Ramos (cell line): Measurements from ENCODE around the gene FOLR1.

Source experiments
- in situ Hi-C: fragments of 300-500 bp; cut with MboI; formaldehyde crosslinking; loops from one replicate; pipeline ENCODE4 v1.14.3; 2022; ENCODE audit warnings: low sequenced_read_pairs; ENCODE audit not compliant: unreplicated experiment

Gene FOLR1

DNA sequence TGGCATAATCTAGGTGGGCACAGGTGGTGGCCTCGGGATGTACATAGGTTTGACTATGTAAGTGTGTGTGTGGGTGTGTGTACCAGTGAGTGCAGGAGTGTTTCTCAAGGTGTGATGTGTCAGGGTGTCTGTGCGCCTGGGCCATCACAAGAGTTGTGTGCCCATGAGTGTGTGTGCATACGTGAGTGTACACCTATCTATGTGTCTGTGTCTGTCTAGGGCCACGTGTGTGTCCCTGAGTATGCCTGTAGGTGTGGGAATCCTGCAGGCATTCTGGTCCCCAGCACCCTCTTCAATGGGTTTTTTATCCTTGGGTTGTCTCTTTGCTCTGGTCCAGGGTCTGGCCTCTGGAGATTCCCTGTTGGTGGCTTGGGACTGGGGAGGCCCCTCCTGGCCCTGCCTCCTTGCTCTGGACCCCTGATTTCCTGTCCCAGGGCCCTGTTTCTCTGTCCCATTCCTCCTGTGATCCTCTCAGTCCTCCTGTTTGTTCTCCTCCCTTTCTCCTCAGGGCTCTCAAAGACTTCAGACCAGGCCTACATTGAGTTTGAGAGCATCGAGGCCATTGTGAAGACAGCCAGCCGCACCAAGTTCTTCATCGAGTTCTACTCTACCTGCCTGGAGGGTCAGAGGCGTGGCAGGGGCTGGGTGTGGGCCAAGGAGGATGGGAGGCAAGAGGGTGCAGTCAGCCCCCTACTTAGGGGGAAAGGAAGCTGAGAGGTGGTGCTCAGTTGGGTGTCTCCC lies 42.0 kb downstream of the FOLR1 start:
- in situ Hi-C loops = no loop called here

GRCh38 chr11:72234514-72234830 lies 42.5 kb downstream of the FOLR1 start:
- in situ Hi-C loops = no loop called here

- in situ Hi-C loops = no loop called here
Measured at GRCh38 chr11:72234920-72235319, 43.0 kb downstream of the FOLR1 start.

DNA sequence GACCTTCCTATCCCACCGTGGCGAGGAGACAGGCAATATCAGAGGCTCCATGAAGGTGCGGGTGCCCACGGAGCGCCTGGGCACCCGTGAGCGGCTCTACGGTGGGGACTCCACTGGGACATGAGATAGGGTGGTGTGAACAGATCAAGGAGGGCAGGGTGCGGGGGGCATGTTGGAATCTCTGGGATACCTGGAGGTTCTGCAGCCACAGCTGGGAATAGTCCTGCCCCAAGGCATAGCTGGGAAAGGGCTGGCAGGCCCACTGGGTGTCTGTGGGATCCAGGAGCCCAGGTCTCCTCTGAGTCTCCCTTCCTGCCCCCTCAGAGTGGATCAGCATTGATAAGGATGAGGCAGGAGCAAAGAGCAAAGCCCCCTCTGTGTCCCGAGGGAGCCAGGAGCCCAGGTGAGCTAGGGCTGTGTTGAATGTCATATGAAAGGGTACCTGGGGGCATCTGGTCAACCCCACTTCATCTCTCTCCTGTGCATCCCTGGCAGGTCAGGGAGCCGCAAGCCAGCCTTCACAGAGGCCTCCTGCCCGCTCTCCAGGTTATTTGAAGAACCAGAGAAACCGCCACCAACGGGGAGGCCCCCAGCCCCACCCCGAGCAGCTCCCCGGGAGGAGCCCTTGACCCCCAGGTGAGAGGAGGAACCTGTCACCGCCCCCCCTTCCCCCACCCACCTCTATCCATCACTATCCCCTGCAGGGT lies 43.6 kb downstream of the FOLR1 start:
- in situ Hi-C loops = no loop called here

DNA sequence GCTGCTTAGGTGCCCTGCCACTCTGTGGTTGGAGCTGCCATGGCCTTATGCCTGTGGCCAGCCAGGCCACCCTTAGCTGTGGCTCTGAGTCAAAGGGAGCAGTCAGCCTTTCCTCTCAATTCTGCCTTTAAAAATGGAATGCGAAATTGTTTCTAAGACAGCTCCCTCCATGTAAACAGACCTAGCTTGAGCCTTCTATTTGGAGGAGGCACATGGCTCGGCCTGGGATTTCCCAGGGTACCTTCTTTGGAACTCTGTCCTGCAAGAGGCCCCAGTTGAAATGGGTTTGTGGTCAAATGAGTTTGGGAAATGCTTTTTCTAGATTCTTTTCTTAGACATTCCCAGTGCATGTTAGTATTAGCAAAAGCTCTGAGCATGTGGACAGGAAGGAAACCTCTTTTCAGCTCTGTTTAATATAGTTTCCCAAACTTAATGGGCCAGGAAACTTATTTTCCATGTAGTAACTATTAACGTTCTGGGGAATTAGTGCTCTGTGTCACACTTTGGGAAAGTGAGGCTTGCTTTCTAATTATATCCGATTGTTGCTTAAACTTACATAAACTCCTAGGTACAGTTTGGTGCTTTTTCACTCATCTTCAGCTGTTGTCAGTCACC lies 44.2 kb downstream of the FOLR1 start:
- in situ Hi-C loops = no loop called here

- in situ Hi-C loops = no loop called here
Measured at GRCh38 chr11:72236774-72237111, 44.8 kb downstream of the FOLR1 start.

DNA sequence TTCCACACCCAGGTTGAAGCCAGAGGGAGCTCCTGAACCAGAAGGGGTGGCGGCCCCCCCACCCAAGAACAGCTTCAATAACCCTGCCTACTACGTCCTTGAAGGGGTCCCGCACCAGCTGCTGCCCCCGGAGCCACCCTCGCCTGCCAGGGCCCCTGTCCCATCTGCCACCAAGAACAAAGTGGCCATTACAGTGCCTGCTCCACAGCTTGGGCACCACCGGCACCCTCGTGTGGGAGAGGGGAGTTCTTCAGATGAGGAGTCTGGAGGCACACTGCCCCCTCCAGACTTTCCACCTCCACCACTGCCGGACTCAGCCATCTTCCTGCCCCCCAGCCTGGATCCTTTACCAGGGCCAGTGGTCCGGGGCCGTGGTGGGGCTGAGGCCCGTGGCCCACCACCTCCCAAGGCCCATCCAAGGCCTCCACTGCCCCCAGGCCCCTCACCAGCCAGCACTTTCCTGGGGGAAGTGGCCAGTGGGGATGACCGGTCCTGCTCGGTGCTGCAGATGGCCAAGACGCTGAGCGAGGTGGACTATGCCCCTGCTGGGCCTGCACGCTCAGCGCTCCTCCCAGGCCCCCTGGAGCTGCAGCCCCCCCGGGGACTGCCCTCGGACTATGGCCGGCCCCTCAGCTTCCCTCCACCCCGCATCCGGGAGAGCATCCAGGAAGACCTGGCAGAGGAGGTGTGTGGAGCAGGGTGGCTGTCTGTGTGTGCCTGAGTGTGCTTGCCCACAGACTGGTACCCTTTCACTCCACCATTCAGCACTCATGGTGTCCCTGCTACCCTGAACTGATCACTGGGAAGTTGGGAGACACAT lies 45.4 kb downstream of the FOLR1 start:
- in situ Hi-C loops = no loop called here

DNA sequence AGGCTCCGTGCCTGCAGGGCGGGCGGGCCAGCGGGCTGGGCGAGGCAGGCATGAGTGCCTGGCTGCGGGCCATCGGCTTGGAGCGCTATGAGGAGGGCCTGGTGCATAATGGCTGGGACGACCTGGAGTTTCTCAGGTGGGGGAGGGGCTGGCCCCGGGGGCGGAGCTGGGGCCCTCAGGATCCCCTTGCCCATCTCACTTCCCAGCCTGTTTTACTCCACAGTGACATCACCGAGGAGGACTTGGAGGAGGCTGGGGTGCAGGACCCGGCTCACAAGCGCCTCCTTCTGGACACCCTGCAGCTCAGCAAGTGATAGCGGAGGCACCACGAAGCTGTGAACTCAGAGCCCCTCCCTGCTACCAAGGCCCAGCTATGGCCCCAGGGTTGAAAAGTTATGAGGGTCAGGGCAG lies 46.1 kb downstream of the FOLR1 start:
- in situ Hi-C loops = no loop called here

GRCh38 chr11:72238492-72239312 lies 46.8 kb downstream of the FOLR1 start:
- in situ Hi-C loops = no loop called here

GRCh38 chr11:72239313-72239848 lies 47.4 kb downstream of the FOLR1 start:
- in situ Hi-C loops = no loop called here

DNA sequence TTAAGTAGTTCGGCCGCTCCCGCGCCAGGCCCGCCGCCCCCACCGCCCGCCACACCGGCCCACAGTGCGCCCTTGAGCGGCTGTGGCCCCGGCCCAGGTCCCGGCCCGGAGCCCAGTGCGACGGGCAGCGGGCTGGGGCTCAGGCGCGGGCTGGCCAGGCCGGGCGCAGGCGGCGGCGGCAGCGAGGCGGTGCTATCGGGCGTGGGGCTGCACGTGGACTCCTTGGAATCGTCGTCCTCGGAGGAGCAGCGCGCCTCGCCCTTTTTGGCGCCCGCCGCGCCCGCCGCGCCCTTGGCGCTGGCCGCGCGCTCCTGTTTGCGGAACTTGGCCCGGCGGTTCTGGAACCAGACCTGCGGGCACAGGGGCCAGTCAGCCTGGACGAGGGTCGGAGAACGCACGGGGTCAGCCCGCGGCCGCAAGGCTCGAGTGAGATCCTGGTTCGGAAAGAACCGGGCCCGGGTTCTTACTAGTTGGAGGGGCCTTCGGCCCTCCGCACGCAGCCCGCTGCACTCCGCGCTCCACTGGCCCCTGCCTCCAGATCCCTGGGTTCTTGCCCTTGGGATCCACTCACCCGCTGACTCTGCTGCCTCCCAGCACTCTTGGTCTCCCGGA lies 48.0 kb downstream of the FOLR1 start:
- in situ Hi-C loops = no loop called here

DNA sequence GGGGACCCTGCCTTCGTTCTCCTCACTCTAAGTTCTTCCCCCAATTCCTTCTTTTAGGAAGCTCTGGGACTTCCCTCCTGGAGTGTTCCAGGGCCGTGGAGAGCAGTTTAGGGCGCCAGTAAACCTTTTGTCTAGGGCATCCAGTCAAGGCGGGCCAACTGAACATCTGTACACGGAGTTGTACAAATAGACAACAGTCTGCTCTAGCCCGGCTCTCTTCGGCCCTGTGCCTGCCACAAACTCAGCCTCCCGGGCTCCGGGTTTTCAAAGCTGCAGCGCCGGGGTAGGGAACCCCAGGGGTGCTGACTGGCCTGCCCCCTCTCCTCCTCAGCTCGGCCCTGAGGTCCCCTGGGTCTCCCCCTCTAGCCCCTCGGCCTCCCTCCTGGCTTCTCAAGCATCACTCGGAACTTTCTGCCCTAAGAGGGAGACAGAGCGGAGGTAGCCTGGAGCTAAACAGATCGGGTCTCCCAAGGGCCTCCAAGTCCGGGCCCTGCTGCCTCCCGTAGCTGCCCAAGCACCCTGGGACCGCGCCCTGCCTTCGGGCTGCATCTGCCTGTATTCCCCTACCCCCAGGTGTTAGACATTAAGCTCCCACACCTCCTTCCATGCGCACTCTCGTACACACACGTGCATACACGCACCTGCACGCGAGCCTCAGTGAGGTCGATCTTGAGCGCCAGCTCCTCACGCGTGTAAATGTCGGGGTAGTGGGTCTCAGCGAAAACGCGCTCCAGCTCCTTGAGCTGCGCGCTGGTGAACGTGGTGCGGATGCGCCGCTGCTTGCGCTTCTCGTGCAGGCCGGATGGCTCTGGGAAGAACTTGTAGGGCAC lies 48.7 kb downstream of the FOLR1 start:
- in situ Hi-C loops = no loop called here

DNA sequence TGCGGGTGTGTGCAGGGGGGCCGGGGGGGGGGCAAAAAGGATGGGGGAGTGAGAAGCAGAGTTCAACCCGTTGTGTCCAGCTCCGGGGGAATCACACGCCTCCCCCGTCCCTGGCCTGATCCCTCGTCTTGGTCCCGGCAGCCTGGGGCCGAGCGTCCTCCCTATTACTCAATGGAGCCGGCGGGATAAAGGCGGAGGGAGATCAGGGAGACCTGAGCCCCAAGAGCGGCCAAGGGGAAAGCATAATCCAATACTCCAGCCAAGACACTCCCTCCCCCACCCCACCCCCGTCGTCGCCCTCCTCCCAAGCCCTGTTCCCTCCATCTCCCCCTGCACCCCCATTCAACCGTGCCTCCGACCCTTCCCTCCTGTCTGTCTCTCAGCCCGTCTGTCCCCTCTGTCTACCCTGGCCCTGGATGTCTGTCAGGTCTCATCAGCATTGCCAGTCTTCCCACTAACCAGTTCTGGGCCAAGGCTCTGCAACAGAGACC lies 49.4 kb downstream of the FOLR1 start:
- in situ Hi-C loops = no loop called here

DNA sequence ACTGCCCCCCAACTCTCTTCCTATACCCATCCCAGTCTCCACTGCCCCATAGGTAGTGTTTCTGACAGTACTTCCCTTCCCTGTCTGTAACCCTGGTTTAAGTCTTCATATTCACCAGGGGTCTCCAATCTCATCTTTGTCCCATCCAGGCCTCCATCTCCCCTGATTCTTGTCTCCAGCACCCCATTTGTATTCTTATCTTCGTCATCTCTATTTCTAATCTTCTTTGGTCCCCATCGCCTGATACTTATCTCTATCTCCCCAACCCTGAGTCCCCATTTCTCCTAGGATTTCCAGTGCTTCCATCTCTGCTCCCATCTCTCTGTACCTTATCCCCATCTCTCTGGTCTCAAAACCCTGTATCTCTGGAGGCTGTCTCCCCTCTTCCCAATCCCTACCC lies 50.2 kb downstream of the FOLR1 start:
- in situ Hi-C loops = no loop called here

DNA sequence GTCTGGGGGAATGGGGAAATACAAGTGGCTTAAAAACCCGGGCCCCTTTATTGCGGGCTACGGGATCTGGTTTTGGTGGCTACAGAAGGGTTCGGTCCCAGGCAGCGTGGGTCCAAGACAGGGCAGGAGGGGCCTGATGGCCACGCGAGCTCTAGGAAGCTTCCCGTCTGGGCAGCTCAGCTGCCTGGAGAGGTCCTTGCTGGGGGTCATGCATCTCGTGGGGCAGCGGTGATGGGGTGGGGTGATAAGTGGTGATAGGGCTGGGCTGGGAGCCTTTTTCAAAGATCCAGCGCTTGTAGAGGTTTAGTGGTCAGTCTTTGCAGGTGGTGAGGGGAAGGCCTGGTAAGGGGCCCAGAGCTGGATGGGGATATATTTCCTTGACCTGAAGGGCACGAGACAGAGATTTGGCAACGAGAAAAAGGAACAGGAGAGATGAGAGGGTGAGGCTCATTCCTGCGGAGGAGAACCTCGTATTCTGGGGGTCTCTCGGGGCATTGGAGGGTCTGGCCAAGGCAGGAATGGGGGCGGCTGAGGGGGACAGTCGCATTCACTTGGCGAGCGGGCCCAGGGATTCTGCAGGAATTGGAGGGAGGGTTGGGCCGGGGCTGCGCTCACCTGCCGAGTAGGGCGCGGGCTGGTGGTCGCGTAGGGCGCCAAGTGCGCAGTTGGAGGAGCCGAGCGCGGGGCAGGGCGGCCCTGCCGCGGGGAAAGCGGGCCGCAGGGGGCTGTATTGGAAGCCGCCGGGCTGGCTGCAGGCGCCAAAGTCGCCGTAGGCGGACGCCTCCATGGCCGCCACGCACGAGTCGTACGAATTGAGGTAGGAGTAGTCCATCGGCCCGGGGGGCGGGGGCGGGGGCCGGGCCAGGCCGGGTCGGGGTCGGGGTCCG lies 51.5 kb downstream of the FOLR1 start:
- in situ Hi-C loops = no loop called here

- in situ Hi-C loops = no loop called here
Measured at GRCh38 chr11:72244060-72244360, 52.1 kb downstream of the FOLR1 start, which contains the start of gene PHOX2A. Gene PHOX2A, minus strand, starts transcription at chr11:72244176. Its CDS starts 172 bp downstream, at chr11:72244004.
